ENCODE results near the gene PIK3C2G. TPM values are rescaled to one million over a fixed set of nuclear protein-coding genes. Genes with fewer than 3 reads are reported as not detected.

PIK3C2G gene
- total RNA-seq, 1 donor from 2014 or later = 2.7 TPM

DNA sequence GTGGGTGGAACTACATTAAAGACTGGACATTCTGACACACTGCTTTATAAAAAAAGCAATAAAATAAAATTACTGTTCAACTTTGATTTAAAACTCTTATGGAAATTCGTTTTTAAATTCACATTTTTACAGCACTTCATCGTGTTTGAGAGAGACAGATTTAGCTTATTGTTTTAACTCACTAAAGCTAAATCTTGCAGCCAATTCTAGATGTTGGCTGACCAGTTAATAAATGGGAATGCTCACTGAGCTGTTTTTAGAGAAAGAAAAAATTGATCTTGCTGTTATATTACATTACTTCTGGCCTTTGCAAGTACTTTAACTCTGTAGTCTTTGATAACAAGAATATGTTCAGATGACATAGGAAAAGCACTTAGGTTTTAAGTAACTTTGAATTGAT, 319.4 kb downstream of the PIK3C2G start:
- no peaks in the 10 kb centered on the region for H3K4me1 Mint-ChIP-seq
- TF ChIP-seq, protein P1, sequence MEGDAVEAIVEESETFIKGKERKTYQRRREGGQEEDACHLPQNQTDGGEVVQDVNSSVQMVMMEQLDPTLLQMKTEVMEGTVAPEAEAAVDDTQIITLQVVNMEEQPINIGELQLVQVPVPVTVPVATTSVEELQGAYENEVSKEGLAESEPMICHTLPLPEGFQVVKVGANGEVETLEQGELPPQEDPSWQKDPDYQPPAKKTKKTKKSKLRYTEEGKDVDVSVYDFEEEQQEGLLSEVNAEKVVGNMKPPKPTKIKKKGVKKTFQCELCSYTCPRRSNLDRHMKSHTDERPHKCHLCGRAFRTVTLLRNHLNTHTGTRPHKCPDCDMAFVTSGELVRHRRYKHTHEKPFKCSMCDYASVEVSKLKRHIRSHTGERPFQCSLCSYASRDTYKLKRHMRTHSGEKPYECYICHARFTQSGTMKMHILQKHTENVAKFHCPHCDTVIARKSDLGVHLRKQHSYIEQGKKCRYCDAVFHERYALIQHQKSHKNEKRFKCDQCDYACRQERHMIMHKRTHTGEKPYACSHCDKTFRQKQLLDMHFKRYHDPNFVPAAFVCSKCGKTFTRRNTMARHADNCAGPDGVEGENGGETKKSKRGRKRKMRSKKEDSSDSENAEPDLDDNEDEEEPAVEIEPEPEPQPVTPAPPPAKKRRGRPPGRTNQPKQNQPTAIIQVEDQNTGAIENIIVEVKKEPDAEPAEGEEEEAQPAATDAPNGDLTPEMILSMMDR (IDR thresholded peaks at IDR 0.05; ENCODE audit: unreplicated experiment) = no peak
- no peak for DNase-seq (ENCODE audit: low spot score in 2 of 2, unreplicated experiment in 2 of 2)
- H3K4me3 Mint-ChIP-seq = no peak overlapping the region
- no peaks in the 10 kb centered on the region for H3K27me3 Mint-ChIP-seq (ENCODE audit: low read depth)
- H3K9me3 Mint-ChIP-seq = peaks cover 30% of the 10 kb centered on the region
- peaks cover 21% of the 10 kb centered on the region for H3K36me3 Mint-ChIP-seq
- no peak overlapping the region for H3K27ac Mint-ChIP-seq

- Mint-ChIP-seq H3K27me3 (ENCODE audit: low read depth) (no peaks in the 10 kb centered on the region), H3K27ac (no peak overlapping the region), H3K36me3 (peaks cover 27% of the 10 kb centered on the region), H3K4me1 (no peaks in the 10 kb centered on the region), H3K9me3 (peaks cover 37% of the 10 kb centered on the region), H3K4me3 (no peak overlapping the region)
- no peak for DNase-seq (ENCODE audit: low spot score in 2 of 2, unreplicated experiment in 2 of 2)
- TF ChIP-seq, protein P1 (IDR thresholded peaks at IDR 0.05; ENCODE audit: unreplicated experiment) = no peak
These were observed 320.1 kb downstream of the PIK3C2G start for GRCh38 chr12:18581232-18581962.

DNA sequence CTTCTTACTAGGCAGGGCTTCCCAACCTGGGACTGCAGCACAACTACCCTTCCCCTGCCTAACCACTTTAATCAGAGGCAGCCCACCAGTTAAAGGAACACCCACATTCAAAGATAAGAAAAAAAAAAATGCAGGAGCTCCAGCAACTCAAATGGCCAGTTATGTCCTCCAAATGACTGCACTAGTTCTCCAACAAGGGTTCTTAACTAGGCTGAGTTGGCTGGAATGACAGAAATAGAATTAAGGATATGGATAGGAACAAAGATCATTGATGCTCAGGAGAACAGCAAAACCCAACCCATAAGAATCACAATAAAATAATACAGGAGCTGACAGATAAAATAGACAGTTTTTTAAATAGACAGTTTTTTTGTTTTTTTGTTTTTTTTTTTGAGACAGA, 322.3 kb downstream of the PIK3C2G start:
- no peak overlapping the region for H3K27ac Mint-ChIP-seq
- no peak for DNase-seq (ENCODE audit: low spot score in 2 of 2, unreplicated experiment in 2 of 2)
- H3K4me3 Mint-ChIP-seq = no peak overlapping the region
- peaks cover 37% of the 10 kb centered on the region for H3K36me3 Mint-ChIP-seq
- H3K4me1 Mint-ChIP-seq = no peaks in the 10 kb centered on the region
- TF ChIP-seq, protein P1 (IDR thresholded peaks at IDR 0.05; ENCODE audit: unreplicated experiment) = no peak
- no peaks in the 10 kb centered on the region for H3K27me3 Mint-ChIP-seq (ENCODE audit: low read depth)
- H3K9me3 Mint-ChIP-seq = peaks cover 59% of the 10 kb centered on the region

- Mint-ChIP-seq H3K4me1 (no peaks in the 10 kb centered on the region), H3K9me3 (peaks cover 59% of the 10 kb centered on the region), H3K27ac (no peak overlapping the region), H3K4me3 (no peak overlapping the region), H3K27me3 (ENCODE audit: low read depth) (no peaks in the 10 kb centered on the region), H3K36me3 (peaks cover 37% of the 10 kb centered on the region)
- no peak for DNase-seq (ENCODE audit: low spot score in 2 of 2, unreplicated experiment in 2 of 2)
- TF ChIP-seq, protein P1 (IDR thresholded peaks at IDR 0.05; ENCODE audit: unreplicated experiment) = no peak
These were observed 325.3 kb downstream of the PIK3C2G start for GRCh38 chr12:18586581-18586980.

DNA sequence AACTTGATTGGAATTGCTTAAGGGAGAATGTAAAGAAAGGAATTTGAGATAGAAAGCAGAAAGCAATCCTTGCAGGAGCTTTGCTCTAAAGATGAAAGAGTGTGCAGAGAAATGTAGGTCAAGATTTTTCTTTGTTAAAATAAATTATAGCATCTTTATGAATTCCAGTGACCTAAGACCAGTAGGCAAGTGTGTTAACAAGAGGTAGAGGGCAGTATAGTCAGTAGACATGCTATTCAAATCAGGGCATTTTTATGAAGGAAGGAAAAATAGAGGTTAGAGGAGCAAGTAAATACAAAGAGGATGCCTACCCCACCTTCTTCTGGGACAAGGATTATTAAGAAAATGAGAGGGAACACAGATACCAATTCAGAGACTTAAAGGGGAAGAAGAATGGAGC, 328.0 kb downstream of the PIK3C2G start:
- Mint-ChIP-seq H3K27me3 (ENCODE audit: low read depth) (no peaks in the 10 kb centered on the region), H3K27ac (no peak overlapping the region), H3K9me3 (peaks cover 52% of the 10 kb centered on the region), H3K36me3 (peaks cover 28% of the 10 kb centered on the region), H3K4me3 (no peak overlapping the region), H3K4me1 (no peaks in the 10 kb centered on the region)
- TF ChIP-seq, protein P1 (IDR thresholded peaks at IDR 0.05; ENCODE audit: unreplicated experiment) = no peak
- no peak for DNase-seq (ENCODE audit: low spot score in 2 of 2, unreplicated experiment in 2 of 2)

Measured in mesothelial cell of epicardium (in vitro differentiated cells).